Right renal cortex interstitium (tissue), 3 donors: Measurements from ENCODE around the gene NKPD1. TPM values are rescaled to one million over a fixed set of nuclear protein-coding genes. Genes with fewer than 3 reads are reported as not detected.

Source experiments
- DNase-seq, 3 donors: peaks; one replicate each; pipeline ENCODE4 v3.0.0-alpha.2; 2013; ENCODE audit warnings: low read depth in 3 of 3, low spot score in 2 of 3
- polyA plus RNA-seq, 3 donors: library from polyadenylated mRNA; unstranded; fragments of 120-200 nt; gene quantifications; one replicate each; pipeline ENCODE4 v1.2.1, GENCODE V29; 2013; ENCODE audit not compliant: insufficient read length in 3 of 3

The NKPD1 gene
- polyA plus RNA-seq, result under 1 TPM; 0.11 TPM

- DNase-seq, result no peak
Measured at GRCh38 chr19:45160870-45161737, at the start of gene NKPD1. NKPD1 (minus strand) TSS chr19:45160982; CDS start chr19:45160150, 832 bp downstream.

DNA sequence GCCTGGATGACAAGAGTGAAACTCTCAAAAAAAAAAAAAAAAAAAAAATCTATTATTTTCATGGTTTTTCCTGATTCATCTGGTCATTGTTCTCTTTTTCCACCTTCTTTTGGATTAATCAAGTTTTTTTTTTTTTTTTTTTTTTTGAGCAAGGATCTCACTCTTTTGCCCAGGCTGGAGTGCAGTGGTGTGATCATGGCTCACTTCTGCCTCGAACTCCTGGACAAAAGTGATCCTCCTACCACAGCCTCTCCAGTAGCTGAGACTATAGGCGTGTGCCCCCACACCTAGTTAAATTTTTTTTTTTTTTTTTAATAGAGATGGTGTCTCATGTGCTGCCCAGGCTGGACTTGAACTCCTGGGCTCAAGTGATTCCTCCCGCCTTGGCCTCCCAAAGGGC, 45.5 kb upstream of the NKPD1 start:
- DNase-seq, result no peak

DNA sequence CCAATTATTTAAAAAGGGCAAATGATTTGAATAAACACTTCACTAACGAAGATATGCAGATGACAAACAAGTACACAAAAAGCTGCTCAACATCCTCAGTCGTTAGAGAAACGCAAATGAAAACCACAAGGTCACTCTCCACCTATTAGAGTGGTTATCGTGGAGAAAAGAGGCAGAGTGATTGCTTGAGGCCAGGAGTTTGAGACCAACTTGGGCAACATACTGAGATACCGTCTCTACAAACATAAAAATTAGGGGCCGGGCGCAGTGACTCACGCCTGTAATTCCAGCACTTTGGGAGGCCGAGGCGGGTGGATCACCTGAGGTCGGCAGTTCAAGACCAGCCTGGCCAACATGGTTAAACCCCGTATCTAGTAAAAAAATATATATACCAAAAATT, 45.0 kb upstream of the NKPD1 start:
- DNase-seq, result no peak

- no peak for DNase-seq
Measured at GRCh38 chr19:45202637-45203036, 41.9 kb upstream of the NKPD1 start.

GRCh38 chr19:45200568-45200967, 39.8 kb upstream of the NKPD1 start:
- no peak for DNase-seq

- DNase-seq, result no peak
Measured at GRCh38 chr19:45195764-45196163, 35.0 kb upstream of the NKPD1 start.

DNA sequence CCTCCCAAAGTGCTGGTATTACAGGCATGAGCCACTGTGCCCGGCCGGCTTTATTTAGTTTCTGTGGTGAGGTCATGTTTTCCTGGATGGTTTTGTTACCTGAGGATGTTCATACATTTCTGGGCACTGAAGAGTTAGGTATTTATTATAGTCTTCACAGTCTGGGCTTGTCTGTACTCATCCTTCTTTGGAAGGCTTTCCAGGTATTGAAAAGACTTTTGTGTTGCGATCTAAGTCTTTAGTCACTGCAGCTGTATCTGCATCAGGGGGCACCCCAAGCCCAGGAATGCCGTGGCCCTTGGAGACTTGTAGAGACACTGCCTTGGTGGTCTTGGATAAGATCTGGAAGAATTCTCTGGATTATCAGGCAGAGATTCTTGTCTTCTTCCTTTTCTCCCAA, 30.6 kb upstream of the NKPD1 start:
- DNase-seq, result no peak

DNA sequence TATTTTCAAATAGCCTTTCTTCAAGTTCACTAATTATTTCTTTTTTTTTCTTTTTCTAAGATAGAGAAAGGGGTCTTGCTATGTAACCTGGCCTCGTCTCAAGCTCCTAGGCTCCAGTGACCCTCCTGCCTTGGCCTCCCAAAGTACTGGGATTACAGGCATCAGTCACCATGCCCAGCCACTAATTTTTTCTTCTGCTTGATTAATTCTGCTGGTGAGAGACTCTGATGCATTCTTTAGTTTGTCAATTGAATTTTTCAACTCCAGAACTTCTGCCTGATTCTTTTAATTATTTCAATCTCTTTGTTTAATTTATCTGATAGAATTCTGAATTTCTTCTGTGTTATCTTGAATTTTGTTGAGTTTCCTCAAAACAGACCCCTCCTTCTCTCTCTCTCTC, 29.2 kb upstream of the NKPD1 start:
- no peak for DNase-seq

DNA sequence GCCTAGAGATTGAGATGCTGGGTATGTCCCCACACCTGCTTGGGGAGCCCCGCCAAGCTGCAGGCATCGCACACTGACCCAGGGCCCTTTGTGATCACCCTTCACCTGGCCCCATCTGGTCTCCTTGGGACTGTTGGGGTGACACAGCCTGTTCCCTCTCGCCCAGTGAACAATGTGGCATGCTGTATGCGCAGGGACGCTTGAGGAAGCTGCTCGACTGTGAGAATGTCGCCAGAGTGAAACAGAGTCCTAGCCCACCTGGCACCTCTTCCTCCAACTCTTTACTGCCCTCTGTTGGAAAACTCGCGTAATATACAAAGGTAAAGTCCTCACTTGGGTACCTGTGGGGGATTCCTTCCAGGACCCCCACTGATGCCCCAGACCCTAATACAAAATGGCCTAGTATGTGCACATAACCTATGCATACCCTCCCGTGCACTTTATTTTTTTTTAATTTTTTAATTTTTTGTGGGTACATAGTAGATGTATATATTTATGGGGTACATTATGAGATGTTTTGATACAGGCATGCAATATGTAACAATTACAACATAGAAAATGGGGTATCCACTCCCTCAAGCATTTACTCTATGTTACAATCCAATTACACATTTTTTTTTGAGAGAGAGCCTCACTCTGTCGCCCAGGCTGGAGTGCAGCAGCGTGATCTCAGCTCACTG, 26.8 kb upstream of the NKPD1 start:
- DNase-seq, result no peak

GRCh38 chr19:45186509-45187334, 25.9 kb upstream of the NKPD1 start:
- DNase-seq, result no peak

GRCh38 chr19:45184115-45184514, 23.3 kb upstream of the NKPD1 start:
- no peak for DNase-seq

- no peak for DNase-seq
Measured at GRCh38 chr19:45182758-45183157, 22.0 kb upstream of the NKPD1 start.

DNA sequence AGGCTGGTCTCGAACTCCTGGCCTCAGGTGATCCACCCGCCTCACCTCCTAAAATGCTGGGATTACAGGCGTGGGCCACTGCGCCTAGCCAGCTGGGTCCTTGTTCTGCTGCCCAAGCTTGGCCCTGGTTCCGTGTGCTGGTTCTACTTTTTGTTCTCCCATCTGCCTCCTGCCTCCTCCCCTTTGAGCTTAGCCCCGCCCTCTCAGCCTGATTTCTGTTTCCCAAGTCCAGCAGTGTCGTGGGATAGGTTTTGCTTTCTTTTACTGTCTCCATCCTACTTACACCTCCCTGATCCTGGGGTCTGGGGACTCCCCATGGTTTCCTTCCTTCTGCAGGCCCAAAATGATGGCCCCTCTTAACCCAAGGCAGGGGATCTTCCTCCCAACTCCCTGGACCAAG, 20.2 kb upstream of the NKPD1 start:
- no peak for DNase-seq

- DNase-seq, result no peak
Measured at GRCh38 chr19:45179892-45180370, 19.1 kb upstream of the NKPD1 start.

DNA sequence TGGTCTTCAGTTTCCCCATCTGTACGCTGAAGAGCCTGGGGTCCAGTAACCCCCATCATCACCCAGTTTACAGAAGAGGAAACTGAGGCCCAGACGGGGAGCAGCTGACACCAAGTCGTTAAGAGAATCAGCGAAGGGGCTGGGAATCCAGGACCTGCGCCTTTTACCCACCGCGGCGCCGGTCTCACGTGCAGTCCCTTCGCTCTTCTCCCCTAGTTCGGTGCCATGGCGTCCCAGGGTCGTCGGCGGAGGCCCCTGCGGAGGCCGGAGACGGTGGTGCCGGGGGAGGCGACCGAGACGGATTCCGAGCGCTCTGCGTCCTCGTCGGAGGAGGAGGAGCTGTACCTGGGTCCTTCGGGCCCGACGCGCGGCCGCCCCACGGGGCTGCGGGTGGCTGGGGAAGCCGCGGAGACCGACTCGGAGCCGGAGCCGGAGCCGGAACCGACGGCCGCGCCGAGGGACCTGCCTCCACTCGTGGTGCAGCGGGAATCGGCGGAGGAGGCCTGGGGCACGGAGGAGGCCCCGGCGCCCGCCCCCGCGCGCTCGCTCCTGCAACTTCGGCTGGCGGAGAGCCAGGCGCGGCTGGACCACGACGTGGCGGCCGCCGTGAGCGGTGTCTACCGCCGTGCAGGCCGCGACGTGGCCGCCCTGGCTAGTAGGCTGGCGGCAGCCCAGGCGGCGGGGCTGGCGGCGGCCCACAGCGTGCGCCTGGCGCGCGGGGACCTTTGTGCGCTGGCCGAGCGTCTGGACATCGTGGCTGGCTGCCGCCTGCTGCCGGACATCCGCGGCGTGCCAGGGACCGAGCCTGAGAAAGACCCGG, 18.5 kb upstream of the NKPD1 start:
- no peak for DNase-seq

GRCh38 chr19:45178262-45179071, 17.7 kb upstream of the NKPD1 start, which contains the start of gene BLOC1S3:
BLOC1S3 (plus strand) TSS chr19:45178784; CDS start chr19:45179297, 513 bp downstream.
- peak; percentile 100 for DNase-seq

- DNase-seq, result no peak
Measured at GRCh38 chr19:45177817-45178261, 17.1 kb upstream of the NKPD1 start, which contains the start of gene TRAPPC6A. TRAPPC6A (minus strand) TSS chr19:45178237; CDS start chr19:45178218, 19 bp downstream.

- no peak for DNase-seq
Measured at GRCh38 chr19:45175515-45176345, 14.9 kb upstream of the NKPD1 start.
